H9 (cell line): ENCODE data around the gene CHD6. TPM values are rescaled to one million over a fixed set of nuclear protein-coding genes. Genes with fewer than 3 reads are reported as not detected.

Source experiments
- DNase-seq: peaks from one replicate; pipeline ENCODE4 v3.0.0-alpha.2; 2017
- H2AFZ ChIP-seq: one replicate; pipeline ENCODE4 v1.6.1; 2013; ENCODE audit warnings: mild to moderate bottlenecking, low read length, control low read depth, moderate library complexity
- H2AK5ac ChIP-seq: 2 replicates; pipeline ENCODE4 v1.6.1; 2013; ENCODE audit warnings: low read length, control low read depth, mixed read lengths; ENCODE audit not compliant: insufficient read length
- H2BK120ac ChIP-seq: one replicate; pipeline ENCODE4 v1.6.1; 2013; ENCODE audit warnings: low read depth, mild to moderate bottlenecking, low read length, control low read depth, inconsistent platforms; ENCODE audit not compliant: poor library complexity, severe bottlenecking
- H2BK12ac ChIP-seq: 2 replicates; pipeline ENCODE4 v1.6.1; 2013; ENCODE audit warnings: low read length, control low read depth, mixed read lengths, low read depth; ENCODE audit not compliant: insufficient read length
- H2BK15ac ChIP-seq: 2 replicates; pipeline ENCODE4 v1.6.1; 2013; ENCODE audit warnings: low read depth, low read length, control low read depth
- H2BK20ac ChIP-seq: one replicate; pipeline ENCODE4 v1.6.1; 2013; ENCODE audit warnings: low read depth, mild to moderate bottlenecking, low read length, control low read depth, inconsistent platforms; ENCODE audit not compliant: poor library complexity, severe bottlenecking
- H2BK5ac ChIP-seq: 2 replicates; pipeline ENCODE4 v1.6.1; 2013; ENCODE audit warnings: low read length, control low read depth, mixed read lengths; ENCODE audit not compliant: insufficient read length
- H3K14ac ChIP-seq: 2 replicates; pipeline ENCODE4 v1.6.1; 2013; ENCODE audit warnings: low read length, control low read depth; ENCODE audit not compliant: insufficient read depth
- H3K18ac ChIP-seq: 2 replicates; pipeline ENCODE4 v1.6.1; 2013; ENCODE audit warnings: low read depth, mild to moderate bottlenecking, mixed read lengths, low read length, control low read depth; ENCODE audit not compliant: insufficient read length
- H3K23ac ChIP-seq: 2 replicates; pipeline ENCODE4 v1.6.1; 2013; ENCODE audit warnings: low read length, control low read depth, mixed read lengths, low read depth; ENCODE audit not compliant: insufficient read length
- H3K23me2 ChIP-seq: 2 replicates; pipeline ENCODE4 v1.6.1; 2013; ENCODE audit warnings: low read depth, mild to moderate bottlenecking, mixed read lengths, low read length, control low read depth; ENCODE audit not compliant: insufficient read length, poor library complexity, severe bottlenecking
- H3K27ac ChIP-seq: 2 replicates; pipeline ENCODE4 v1.5.1; 2013; ENCODE audit warnings: low read length, control low read depth, mixed read lengths, low read depth; ENCODE audit not compliant: insufficient read length
- H3K27me3 ChIP-seq: 2 replicates; pipeline ENCODE4 v1.6.1; 2013; ENCODE audit warnings: low read length, control low read depth, inconsistent platforms; ENCODE audit not compliant: insufficient read depth
- H3K4ac ChIP-seq: 2 replicates; pipeline ENCODE4 v1.6.1; 2013; ENCODE audit warnings: low read depth, mild to moderate bottlenecking, control low read depth, inconsistent platforms, low read length, moderate library complexity
- H3K4me1 ChIP-seq: 2 replicates; pipeline ENCODE4 v1.6.1; 2013; ENCODE audit warnings: low read length, control low read depth, inconsistent platforms; ENCODE audit not compliant: insufficient read depth
- H3K4me2 ChIP-seq: 2 replicates; pipeline ENCODE4 v1.6.1; 2013; ENCODE audit warnings: low read length, control low read depth, mixed read lengths; ENCODE audit not compliant: insufficient read length, insufficient read depth
- H3K56ac ChIP-seq: 2 replicates; pipeline ENCODE4 v1.6.1; 2013; ENCODE audit warnings: low read depth, mild to moderate bottlenecking, mixed read lengths, low read length, control low read depth; ENCODE audit not compliant: insufficient read length
- H3K79me1 ChIP-seq: 2 replicates; pipeline ENCODE4 v1.6.1; 2013; ENCODE audit warnings: low read depth, mild to moderate bottlenecking, moderate library complexity, low read length, control low read depth, inconsistent platforms; ENCODE audit not compliant: insufficient read depth, poor library complexity, severe bottlenecking
- H3K79me2 ChIP-seq: 2 replicates; pipeline ENCODE4 v1.6.1; 2013; ENCODE audit warnings: low read length, control low read depth, inconsistent platforms; ENCODE audit not compliant: insufficient read depth
- H3K9ac ChIP-seq: 2 replicates; pipeline ENCODE4 v1.6.1; 2013; ENCODE audit warnings: low read length, control low read depth, mixed read lengths; ENCODE audit not compliant: insufficient read length; ENCODE audit errors: extremely low read depth
- H3K9me3 ChIP-seq: one replicate; pipeline ENCODE4 v1.6.1; 2013; ENCODE audit warnings: low read depth, low read length, inconsistent platforms; ENCODE audit not compliant: control insufficient read depth
- H3T11ph ChIP-seq: one replicate; pipeline ENCODE4 v1.6.1; 2013; ENCODE audit warnings: mild to moderate bottlenecking, low read length, control low read depth, inconsistent platforms
- H4K20me1 ChIP-seq: one replicate; pipeline ENCODE4 v1.6.1; 2013; ENCODE audit not compliant: control insufficient read depth, insufficient read length, insufficient read depth
- H4K5ac ChIP-seq: 2 replicates; pipeline ENCODE4 v1.6.1; 2013; ENCODE audit warnings: low read depth, mild to moderate bottlenecking, mixed read lengths, low read length, control low read depth; ENCODE audit not compliant: insufficient read length
- H4K8ac ChIP-seq: replicated peaks from 2 replicates; pipeline ENCODE4 v1.6.1; 2013; ENCODE audit warnings: low read length, control low read depth, mixed read lengths, low read depth; ENCODE audit not compliant: insufficient read length
- H4K91ac ChIP-seq: 2 replicates; pipeline ENCODE4 v1.6.1; 2013; ENCODE audit warnings: low read depth, mild to moderate bottlenecking, moderate library complexity, mixed read lengths, low read length, control low read depth; ENCODE audit not compliant: insufficient read length
- H3K27ac Mint-ChIP-seq, 3 experiments: 2 replicates in 2 of 3; 3 replicates in 1 of 3; pipeline ENCODE4 v1.8.0; 2020 to 2021; ENCODE audit warnings: mixed read lengths in 3 of 3, mild to moderate bottlenecking in 1 of 3, moderate library complexity in 1 of 3
- H3K27me3 Mint-ChIP-seq: 2 replicates; pipeline ENCODE4 v1.8.0; 2021; ENCODE audit warnings: low read depth, mild to moderate bottlenecking, moderate library complexity, mixed read lengths
- H3K36me3 Mint-ChIP-seq, 3 experiments: 2 replicates in 2 of 3; 3 replicates in 1 of 3; pipeline ENCODE4 v1.8.0; 2020 to 2021; ENCODE audit warnings: low read depth in 3 of 3, mixed read lengths in 3 of 3; ENCODE audit not compliant: insufficient read depth in 1 of 3
- H3K4me1 Mint-ChIP-seq, 2 experiments: 2 replicates each; pipeline ENCODE4 v1.8.0; 2020; ENCODE audit warnings: mixed read lengths in 2 of 2
- H3K4me3 Mint-ChIP-seq, 2 experiments: 2 replicates in 1 of 2; 3 replicates in 1 of 2; pipeline ENCODE4 v1.8.0; 2020 to 2021; ENCODE audit warnings: mild to moderate bottlenecking in 2 of 2, mixed read lengths in 2 of 2, moderate library complexity in 1 of 2
- H3K9me3 Mint-ChIP-seq, 2 experiments: 2 replicates in 1 of 2; 3 replicates in 1 of 2; pipeline ENCODE4 v1.8.0; 2020; ENCODE audit warnings: mild to moderate bottlenecking in 2 of 2, mixed read lengths in 2 of 2, moderate library complexity in 1 of 2
- total RNA-seq: library from RNA; stranded (reverse); gene quantifications from 2 replicates; pipeline ENCODE4 v1.2.1, GENCODE V29; 2021
- TF ChIP-seq, protein P1 (sequence below): fragments of 200-600 bp; sonication (generic); conservative IDR thresholded peaks from 3 replicates; pipeline ENCODE4 v1.8.0; 2021; ENCODE audit warnings: antibody characterized with exemption, mild to moderate bottlenecking

CHD6 gene
- total RNA-seq, 1 experiment from 2014 or later: 51.5 TPM

DNA sequence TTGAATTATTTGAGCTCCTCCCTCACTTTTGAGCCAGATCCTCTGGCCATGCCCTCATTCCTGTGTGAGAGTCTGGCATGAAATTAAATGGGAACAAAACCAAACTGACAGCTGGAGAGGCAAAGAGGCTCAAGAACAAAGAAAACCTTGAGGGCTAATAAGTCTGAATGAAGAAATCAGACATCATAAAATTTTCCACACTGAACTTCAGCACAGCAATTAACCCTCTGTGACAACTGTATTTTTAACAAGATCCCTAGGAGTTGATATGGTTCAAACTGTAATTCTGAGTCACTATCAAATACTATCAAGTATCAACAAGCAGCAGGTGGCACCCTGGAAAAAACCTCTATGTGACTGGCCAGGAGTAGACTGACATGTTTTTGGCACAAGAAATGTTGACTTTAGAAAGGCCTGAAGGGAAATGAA, 142.2 kb downstream of the CHD6 start:
- no peak overlapping the region for H3K27ac ChIP-seq
- H3K9me3 Mint-ChIP-seq: no peaks in the 10 kb centered on the region
- no peak overlapping the region for H2AK5ac ChIP-seq
- no peaks in the 10 kb centered on the region for H3K79me2 ChIP-seq
- no peak overlapping the region for H4K8ac ChIP-seq
- no peak overlapping the region for H3K18ac ChIP-seq
- H4K91ac ChIP-seq: no peak overlapping the region
- no peak overlapping the region for H3K14ac ChIP-seq
- H3K4me3 Mint-ChIP-seq: no peak overlapping the region
- no peak overlapping the region for H2BK15ac ChIP-seq
- H3K36me3 Mint-ChIP-seq: peaks cover 14 to 34% (median 32%) of the 10 kb centered on the region in 3 experiments
- H3K4ac ChIP-seq: no peak overlapping the region
- no peak overlapping the region for H3K23ac ChIP-seq
- H2BK20ac ChIP-seq: no peak overlapping the region
- H3K9me3 ChIP-seq: no peaks in the 10 kb centered on the region
- H3T11ph ChIP-seq: no peak overlapping the region
- no peak overlapping the region for H4K5ac ChIP-seq
- H2BK5ac ChIP-seq: no peak overlapping the region
- no peak overlapping the region for H3K56ac ChIP-seq
- TF ChIP-seq, protein P1, sequence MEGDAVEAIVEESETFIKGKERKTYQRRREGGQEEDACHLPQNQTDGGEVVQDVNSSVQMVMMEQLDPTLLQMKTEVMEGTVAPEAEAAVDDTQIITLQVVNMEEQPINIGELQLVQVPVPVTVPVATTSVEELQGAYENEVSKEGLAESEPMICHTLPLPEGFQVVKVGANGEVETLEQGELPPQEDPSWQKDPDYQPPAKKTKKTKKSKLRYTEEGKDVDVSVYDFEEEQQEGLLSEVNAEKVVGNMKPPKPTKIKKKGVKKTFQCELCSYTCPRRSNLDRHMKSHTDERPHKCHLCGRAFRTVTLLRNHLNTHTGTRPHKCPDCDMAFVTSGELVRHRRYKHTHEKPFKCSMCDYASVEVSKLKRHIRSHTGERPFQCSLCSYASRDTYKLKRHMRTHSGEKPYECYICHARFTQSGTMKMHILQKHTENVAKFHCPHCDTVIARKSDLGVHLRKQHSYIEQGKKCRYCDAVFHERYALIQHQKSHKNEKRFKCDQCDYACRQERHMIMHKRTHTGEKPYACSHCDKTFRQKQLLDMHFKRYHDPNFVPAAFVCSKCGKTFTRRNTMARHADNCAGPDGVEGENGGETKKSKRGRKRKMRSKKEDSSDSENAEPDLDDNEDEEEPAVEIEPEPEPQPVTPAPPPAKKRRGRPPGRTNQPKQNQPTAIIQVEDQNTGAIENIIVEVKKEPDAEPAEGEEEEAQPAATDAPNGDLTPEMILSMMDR: no peak
- H3K27me3 ChIP-seq: no peaks in the 10 kb centered on the region
- no peaks in the 10 kb centered on the region for H3K23me2 ChIP-seq
- H3K4me1 Mint-ChIP-seq: no peaks in the 10 kb centered on the region
- H4K20me1 ChIP-seq: no peaks in the 10 kb centered on the region
- H3K79me1 ChIP-seq: peaks cover 2% of the 10 kb centered on the region
- no peaks in the 10 kb centered on the region for H3K27me3 Mint-ChIP-seq
- no peak for DNase-seq
- H3K4me1 ChIP-seq: no peaks in the 10 kb centered on the region
- H2BK12ac ChIP-seq: no peak overlapping the region
- no peak overlapping the region for H3K4me2 ChIP-seq
- H2AFZ ChIP-seq: no peak overlapping the region
- H3K27ac Mint-ChIP-seq: no peak overlapping the region
- H3K9ac ChIP-seq: no peak overlapping the region
- no peak overlapping the region for H2BK120ac ChIP-seq
